Esophagus squamous epithelium (tissue), 4 donors: ENCODE results near the gene NDFIP2.

Experiments used
- POLR2A ChIP-seq, 4 donors: fragments of 450-650 bp; IDR thresholded peaks; one replicate each; pipeline ENCODE4 v1.6.1; 2017; ENCODE audit warnings: antibody characterized with exemption in 4 of 4, mild to moderate bottlenecking in 4 of 4, moderate library complexity in 3 of 4
- TF ChIP-seq, protein P1 (sequence below), 6 experiments: fragments of 450-650 bp in 4 of 6; fragments of 200-600 bp in 2 of 6; sonication (generic) in 2 of 6; IDR thresholded peaks; one replicate each; pipeline ENCODE4 v1.5.1; 2016 to 2019; ENCODE audit warnings: antibody characterized with exemption in 6 of 6, mild to moderate bottlenecking in 4 of 6, moderate library complexity in 4 of 6

DNA sequence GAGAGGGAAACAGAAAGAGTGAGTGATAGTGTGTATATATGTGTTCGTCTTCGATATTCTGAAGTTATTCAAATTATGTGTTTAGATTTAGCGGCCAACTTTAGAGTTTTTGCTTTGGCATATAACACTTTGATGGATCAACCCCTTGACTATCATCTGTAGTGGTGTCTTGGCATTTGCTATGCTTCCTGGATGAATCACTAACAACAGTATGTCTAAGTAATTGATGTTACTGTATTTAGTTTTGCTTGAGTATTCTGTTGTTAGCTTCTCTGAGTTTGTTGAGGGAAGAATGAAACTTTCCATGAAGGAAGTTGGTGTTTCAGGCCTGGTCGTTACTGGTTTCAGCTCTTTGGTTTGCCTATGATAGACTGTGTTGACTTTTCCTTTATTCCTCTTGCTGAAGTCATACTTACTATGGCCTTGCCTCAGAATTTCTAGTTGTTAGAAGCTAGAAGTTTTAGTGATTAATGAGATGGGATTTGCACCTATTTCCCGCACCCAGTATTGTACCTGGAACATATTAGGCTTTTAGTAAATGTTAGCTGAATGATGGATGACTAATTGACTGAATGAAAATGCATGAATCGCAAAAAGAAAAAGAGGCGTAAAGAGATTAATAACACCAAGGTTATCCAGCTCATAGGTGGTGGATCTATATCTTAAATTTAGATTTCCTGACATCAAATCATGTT lies 20.7 kb downstream of the NDFIP2 start:
- TF ChIP-seq, protein P1, sequence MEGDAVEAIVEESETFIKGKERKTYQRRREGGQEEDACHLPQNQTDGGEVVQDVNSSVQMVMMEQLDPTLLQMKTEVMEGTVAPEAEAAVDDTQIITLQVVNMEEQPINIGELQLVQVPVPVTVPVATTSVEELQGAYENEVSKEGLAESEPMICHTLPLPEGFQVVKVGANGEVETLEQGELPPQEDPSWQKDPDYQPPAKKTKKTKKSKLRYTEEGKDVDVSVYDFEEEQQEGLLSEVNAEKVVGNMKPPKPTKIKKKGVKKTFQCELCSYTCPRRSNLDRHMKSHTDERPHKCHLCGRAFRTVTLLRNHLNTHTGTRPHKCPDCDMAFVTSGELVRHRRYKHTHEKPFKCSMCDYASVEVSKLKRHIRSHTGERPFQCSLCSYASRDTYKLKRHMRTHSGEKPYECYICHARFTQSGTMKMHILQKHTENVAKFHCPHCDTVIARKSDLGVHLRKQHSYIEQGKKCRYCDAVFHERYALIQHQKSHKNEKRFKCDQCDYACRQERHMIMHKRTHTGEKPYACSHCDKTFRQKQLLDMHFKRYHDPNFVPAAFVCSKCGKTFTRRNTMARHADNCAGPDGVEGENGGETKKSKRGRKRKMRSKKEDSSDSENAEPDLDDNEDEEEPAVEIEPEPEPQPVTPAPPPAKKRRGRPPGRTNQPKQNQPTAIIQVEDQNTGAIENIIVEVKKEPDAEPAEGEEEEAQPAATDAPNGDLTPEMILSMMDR (IDR thresholded peaks at IDR 0.05), result no peak
- no peak for TF ChIP-seq POLR2A (IDR thresholded peaks at IDR 0.05)
